Measurements from ENCODE around the gene DESI1.
"Not testable (repeated sequence)": the region's sequence is repeated elsewhere in the genome, so short reads cannot be mapped to it uniquely, and the experiment has no call there.

DESI1 gene

GRCh38 chr22:41589391-41590241, 31.2 kb downstream of the DESI1 start, which contains the start of gene PMM1:
PMM1 (minus strand) TSS chr22:41589840; CDS start chr22:41589805, 35 bp downstream.
- in situ Hi-C loops (cut with HindIII; ENCODE audit: low sequenced_read_pairs), result no loop called here

GRCh38 chr22:41587347-41587723, 33.5 kb downstream of the DESI1 start:
- in situ Hi-C loops (cut with HindIII; ENCODE audit: low sequenced_read_pairs), result no loop called here

- in situ Hi-C loops (cut with HindIII; ENCODE audit: low sequenced_read_pairs), result no loop called here
These were observed 34.9 kb downstream of the DESI1 start for GRCh38 chr22:41585898-41586297.

DNA sequence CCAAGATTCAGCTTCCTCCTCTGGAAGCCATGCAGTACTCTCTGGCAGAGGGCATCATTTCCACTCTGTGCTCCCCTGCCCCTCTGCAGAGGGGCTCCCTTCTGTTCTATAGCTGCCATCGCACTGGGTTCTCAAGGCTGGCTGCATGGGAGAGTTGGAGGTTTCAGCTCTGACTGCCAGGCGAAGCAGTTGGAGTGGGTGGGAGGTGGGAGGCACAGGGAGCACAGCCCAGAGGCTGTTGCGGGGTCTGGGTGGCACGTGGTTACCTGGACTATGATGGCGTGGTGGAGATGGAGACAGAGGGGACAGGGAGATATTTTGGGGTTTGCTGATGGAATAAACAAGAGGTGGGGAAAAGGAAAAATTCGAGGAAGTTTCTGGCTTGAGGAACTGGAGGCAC, 36.0 kb downstream of the DESI1 start:
- in situ Hi-C loops (cut with HindIII; ENCODE audit: low sequenced_read_pairs), result no loop called here

- in situ Hi-C loops (cut with HindIII; ENCODE audit: low sequenced_read_pairs), result no loop called here
These were observed 38.1 kb downstream of the DESI1 start for GRCh38 chr22:41582694-41583093.

DNA sequence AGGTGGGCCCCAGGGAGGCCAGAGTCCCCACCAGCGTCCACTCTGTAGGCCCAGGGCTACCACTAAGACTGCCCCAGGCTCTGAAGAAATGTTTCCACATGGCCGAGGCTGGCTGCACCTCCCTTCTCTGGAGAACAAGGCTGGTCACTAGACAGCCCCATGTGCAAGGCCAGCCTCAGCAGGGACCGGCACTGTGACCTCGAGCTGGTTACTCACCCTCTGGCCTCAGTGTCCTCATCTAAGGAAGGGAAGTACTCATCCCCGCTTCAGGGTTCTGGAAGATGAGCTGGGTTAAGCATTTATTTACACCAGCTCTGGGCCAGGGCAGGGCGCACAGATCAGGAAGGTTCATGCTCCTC, 40.9 kb downstream of the DESI1 start:
- in situ Hi-C loops (cut with HindIII; ENCODE audit: low sequenced_read_pairs), result no loop called here

GRCh38 chr22:41579297-41579996, 41.4 kb downstream of the DESI1 start:
- in situ Hi-C loops (cut with HindIII; ENCODE audit: low sequenced_read_pairs), result no loop called here

DNA sequence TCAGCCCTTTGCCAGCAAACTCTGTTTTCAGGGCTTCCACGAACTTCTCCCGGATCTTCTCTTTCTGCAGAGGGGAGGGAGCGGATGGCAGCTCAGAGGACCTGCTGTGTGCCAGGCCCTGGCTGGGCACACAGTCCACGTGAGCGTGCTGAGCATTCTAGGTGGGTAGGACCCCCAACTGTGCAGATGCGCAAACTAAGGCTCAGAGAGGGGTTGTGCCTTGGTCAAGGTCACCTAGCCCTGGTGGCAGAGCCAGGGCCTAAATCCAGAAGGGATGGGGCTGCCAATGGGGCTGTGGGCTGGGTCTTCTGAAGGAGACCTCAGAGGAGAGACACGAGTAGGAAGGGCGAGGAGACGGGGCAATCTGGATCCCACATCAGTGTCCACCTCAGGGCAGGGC, 42.0 kb downstream of the DESI1 start:
- in situ Hi-C loops (cut with HindIII; ENCODE audit: low sequenced_read_pairs), result no loop called here

- in situ Hi-C loops (cut with HindIII; ENCODE audit: low sequenced_read_pairs), result no loop called here
These were observed 42.7 kb downstream of the DESI1 start for GRCh38 chr22:41578114-41578513.

GRCh38 chr22:41576877-41577276, 44.0 kb downstream of the DESI1 start:
- in situ Hi-C loops (cut with HindIII; ENCODE audit: low sequenced_read_pairs), result no loop called here

DNA sequence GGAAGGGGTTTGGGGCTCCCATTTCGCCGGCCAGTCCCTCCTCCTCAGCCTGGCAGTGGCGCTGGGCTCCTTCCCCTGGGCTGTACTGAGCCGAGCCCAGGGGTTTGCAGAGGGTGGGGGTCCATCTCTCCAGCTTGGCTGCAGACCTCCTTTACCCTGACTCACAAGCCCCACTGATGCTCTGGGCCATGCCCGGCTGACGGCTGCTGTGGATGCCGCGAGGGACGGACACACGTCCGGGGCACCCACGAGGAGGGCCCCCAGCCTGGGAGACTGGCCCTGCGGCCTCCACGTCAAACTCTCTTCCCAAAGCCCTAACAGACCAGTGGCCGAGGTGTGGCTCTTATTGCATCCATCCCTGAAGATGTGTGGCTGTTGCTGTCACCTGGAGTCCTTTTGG, 45.3 kb downstream of the DESI1 start:
- in situ Hi-C loops (cut with HindIII; ENCODE audit: low sequenced_read_pairs), result no loop called here

GRCh38 chr22:41574847-41575381, 45.9 kb downstream of the DESI1 start:
- in situ Hi-C loops (cut with HindIII; ENCODE audit: low sequenced_read_pairs), result no loop called here

- in situ Hi-C loops (cut with HindIII; ENCODE audit: low sequenced_read_pairs), result no loop called here
These were observed 47.2 kb downstream of the DESI1 start for GRCh38 chr22:41573677-41574076.

DNA sequence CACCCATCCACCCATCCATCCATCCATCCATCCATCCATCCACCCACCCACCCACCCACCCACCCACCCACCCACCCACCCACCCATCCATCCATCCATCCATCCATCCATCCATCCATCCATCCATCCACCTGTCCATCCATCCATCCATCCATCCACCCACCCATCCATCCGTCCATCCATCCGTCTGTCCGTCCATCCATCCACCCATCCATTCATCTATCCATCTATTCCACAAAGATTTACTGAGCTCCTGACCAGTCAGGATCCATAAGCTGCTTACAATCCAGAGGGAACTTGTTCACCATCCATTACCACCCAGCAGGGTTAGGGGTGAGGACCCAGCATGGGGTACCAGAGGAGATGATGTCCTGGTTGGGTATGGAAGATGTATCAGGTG, 48.5 kb downstream of the DESI1 start:
- in situ Hi-C loops (cut with HindIII; ENCODE audit: low sequenced_read_pairs), result not testable (repeated sequence)

GRCh38 chr22:41571786-41572185, 49.1 kb downstream of the DESI1 start:
- in situ Hi-C loops (cut with HindIII; ENCODE audit: low sequenced_read_pairs), result no loop called here

DNA sequence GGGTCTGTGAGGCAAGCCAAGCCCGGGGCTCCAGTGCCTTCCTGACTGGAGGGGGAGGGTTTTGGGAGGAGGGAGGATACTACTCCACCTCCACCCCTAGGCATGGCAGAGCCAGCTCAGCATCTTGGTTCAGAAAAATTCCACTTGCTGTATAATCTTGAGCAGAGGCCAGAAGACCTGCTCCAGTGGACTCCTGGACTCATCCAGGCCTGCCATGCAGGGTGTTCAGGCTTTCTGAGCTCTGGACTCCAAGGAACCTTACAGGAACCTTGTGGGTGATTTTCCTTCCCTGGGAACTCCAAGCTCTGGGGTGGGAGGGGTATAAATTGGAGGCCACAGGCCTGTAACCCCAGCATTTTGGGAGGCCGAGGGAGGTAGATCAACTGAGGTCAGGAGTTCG, 50.6 kb downstream of the DESI1 start:
- in situ Hi-C loops (cut with HindIII; ENCODE audit: low sequenced_read_pairs), result no loop called here

DNA sequence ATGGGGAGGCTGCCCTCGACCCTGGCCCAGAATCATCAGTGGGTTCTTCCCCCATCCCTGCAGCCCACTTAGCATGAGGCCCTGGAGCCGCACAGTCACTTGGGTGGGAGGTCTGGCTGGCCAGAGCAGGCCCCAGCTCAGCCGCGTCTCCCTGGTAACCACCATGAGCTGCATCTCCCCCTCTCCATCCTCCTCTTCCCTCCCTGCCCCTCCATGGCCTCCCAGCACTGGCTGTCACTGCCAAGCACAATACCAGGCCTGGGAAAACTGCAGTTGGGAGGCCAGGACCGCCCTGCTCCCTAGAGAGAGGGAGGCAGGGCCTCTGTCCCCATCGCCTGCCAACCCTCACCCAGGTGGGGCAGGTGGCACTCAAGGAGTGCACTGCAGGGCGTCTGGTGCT, 52.0 kb downstream of the DESI1 start:
- in situ Hi-C loops (cut with HindIII; ENCODE audit: low sequenced_read_pairs), result no loop called here

DNA sequence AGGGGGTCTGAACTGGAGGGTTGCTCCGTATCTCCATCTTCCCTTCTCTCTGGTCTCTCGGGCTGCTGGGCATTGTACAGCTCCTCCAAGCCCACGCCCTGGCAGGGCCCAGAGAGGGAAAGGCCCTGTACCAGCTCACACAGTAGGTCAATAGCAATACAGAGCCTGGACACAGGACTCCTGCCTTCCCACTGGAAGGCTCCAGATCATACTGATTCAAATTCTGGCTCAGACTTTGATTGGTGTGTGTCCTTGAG, 53.4 kb downstream of the DESI1 start:
- in situ Hi-C loops (cut with HindIII; ENCODE audit: low sequenced_read_pairs), result no loop called here

DNA sequence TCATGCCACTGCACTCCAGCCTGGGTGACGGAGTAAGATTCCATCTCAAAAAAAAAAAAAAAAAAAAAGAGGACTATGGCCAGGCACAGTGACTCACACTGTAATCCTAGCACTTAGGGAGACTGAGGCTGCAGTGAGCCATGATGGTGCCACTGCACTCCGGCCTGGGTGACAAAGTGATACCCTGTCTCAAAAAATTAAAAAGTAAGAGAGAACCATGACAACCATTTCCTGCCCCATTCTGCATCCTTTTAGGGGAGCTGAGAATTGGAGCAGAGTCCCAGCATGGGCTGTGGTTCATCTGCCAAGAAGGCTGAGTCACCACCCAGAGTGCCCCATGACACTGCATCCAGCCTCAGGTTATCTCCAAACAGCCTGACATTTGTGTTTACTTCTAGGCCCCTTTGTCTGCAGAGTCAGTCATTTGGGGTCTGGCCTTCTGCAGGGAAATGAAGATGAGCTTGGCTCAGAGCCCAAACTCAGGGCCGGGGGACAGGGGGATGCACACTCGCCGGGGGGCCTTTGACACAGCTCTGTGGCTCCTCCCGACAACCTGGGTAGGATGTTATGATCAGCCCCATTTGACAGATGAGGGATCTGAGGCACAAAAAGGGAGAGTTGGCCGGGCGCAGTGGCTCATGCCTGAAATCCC, 55.3 kb downstream of the DESI1 start:
- in situ Hi-C loops (cut with HindIII; ENCODE audit: low sequenced_read_pairs), result no loop called here

DNA sequence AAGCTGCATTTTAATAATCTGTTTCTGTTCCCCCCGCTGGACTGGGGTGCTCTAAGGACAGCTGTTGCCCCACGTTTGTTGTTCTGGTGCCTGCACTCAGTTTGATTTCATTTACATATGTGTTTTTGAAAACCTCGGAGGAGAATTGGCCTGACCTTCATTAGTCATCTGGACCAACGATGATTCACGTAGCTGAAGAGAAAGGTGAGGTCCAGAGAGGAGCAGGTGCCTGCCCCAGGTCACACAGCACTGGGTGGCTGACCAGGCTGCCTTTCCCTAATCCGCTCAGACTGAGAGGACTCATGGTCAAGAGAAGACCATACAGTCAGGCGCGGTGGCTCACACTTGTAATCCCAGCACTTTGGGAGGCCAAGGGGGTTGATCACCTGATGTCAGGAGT, 56.3 kb downstream of the DESI1 start:
- in situ Hi-C loops (cut with HindIII; ENCODE audit: low sequenced_read_pairs), result no loop called here

GRCh38 chr22:41563051-41563711, 57.7 kb downstream of the DESI1 start:
- in situ Hi-C loops (cut with HindIII; ENCODE audit: low sequenced_read_pairs), result no loop called here
